Endometrial microvascular endothelial cells (primary cell): ENCODE results near the gene CYS1. TPM values are rescaled to one million over a fixed set of nuclear protein-coding genes. Genes with fewer than 3 reads are reported as not detected.

Experiments
- in situ Hi-C: cut with HindIII; loops from 2 replicates; pipeline ENCODE4 v1.10.0; 2017; ENCODE audit warnings: low sequenced_read_pairs, low pct_unique_long_range_greater_than_20kb; ENCODE audit errors: inconsistent ontology term
- total RNA-seq: library from RNA; depleted of rRNA; stranded (reverse); fragments of >200 nt; gene quantifications from one replicate; pipeline ENCODE4 v1.2.3, GENCODE V29; 2015; ENCODE audit errors: inconsistent ontology term

Gene CYS1
- total RNA-seq, 1 donor from 2014 or later: not detected

DNA sequence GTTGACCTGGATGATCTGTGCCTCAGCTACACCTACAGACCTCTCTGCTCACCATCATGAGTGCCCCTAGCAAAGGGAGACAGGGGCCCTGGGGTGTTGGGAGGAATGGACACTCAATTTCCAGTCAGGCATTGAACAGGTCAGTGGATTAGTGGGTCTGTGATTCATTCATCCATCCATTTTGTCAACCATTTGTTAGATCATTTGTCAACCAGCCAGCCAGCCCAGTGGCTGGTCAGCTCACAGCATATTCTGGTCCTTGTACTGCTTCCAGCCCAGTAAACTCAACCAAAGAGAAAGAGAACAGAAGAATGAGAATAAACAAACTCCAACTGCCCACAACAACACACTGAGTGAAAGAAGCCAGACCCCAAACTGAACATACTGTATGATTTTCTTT is 41.5 kb downstream of the CYS1 start:
- in situ Hi-C loops: loop anchor here (25.0 kb wide), 1 partner anchor 226 kb away; no protein-coding TSS in a partner anchor

DNA sequence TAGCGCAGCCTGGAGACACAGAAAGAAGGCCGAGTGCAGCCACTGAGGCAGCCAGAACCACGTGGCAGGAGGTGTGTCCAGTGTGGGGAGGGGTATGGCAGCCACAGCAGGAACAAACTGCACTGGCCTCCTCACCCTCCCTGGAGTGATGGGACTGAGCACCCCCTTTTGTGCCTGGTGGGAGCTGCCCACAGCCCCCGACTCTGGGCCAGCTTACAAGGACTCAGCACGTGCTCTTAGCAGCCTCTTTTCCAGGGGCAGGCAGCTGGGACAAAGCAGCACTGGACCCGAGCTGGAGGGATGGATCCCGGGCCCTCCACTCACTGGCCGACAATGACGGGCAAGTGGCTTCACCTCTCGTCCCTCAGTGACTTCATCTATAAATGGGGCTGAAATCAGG is 42.1 kb downstream of the CYS1 start:
- in situ Hi-C loops: loop anchor here (25.0 kb wide), 1 partner anchor 226 kb away; no protein-coding TSS in a partner anchor

DNA sequence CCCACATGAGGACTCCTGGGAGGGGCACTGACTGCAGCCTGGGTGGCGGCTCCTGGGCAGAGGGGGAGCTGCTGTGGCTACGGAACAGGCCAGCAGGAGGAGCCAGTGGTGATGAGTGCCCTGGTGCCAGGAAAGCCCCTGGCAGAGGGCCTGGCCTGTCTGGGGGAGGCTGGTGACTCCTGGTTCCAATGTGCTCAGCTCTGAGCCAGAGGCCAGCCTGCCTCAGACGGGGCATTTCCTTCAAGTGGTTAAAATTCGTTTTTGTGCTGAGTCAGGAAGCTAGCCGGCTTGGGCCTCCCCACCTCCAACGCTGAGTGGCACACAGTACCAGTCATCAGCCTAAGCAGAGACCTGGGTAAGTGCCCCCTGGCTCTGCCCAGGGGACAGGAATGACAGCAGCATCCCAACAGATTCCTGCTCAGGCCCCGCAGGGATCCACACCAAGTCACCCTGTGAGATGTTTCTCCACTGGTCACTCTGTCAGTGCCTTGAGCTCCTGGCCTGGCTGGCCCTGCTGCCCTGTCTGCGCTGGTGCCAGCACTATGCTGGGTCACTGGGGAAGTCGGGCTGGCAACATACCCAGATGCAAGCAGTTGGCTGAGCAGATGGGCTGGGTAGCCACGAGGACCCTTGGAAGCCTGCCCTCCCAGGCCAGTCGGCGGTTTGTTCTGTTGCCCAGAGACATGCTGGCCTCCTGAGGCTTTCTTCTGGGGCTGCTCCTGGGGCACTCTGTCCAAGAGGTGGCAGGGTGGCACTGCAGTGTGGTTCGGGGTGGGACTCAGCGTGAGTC is 43.9 kb downstream of the CYS1 start:
- in situ Hi-C loops: loop anchor here (25.0 kb wide), 1 partner anchor 224 kb away; no protein-coding TSS in a partner anchor

DNA sequence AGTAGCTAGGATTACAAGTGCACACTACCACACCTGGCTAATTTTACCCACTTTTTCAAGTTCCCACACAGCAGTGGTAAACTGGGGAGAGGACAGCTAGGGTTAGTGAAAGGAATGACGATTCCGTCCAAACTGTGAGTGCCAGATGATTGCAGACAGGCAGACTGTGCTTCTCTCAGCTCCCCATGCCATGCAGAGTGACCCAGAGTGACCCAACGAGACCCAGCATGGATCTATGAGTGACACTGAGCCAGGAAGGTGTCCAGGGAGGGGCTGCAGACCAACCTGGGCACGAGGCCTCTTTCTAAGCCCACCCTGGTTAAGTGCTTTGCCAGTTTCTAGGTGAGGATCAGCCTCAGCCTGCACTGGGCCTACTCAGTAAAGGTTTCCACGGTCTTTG is 44.6 kb downstream of the CYS1 start:
- in situ Hi-C loops: loop anchor here (25.0 kb wide), 1 partner anchor 223 kb away; no protein-coding TSS in a partner anchor

DNA sequence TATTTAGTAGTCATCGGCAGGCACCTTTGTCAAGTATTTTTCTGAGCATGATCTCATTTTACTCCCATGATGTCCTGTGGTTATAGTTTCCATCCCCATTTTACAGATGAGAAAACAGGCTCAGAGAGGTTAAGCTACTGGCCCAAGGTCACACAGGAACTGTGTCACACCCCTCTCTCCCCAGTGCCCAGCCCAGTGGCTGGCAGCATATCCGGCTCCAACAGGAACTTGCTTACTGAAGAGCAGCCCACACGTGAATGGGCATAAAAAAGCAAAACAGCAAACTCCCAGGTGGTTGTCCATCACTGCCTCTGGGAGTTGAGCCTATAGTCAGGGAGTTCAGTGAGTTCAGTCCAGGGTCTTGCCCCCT is 45.2 kb downstream of the CYS1 start:
- in situ Hi-C loops: loop anchor here (25.0 kb wide), 1 partner anchor 223 kb away; no protein-coding TSS in a partner anchor

DNA sequence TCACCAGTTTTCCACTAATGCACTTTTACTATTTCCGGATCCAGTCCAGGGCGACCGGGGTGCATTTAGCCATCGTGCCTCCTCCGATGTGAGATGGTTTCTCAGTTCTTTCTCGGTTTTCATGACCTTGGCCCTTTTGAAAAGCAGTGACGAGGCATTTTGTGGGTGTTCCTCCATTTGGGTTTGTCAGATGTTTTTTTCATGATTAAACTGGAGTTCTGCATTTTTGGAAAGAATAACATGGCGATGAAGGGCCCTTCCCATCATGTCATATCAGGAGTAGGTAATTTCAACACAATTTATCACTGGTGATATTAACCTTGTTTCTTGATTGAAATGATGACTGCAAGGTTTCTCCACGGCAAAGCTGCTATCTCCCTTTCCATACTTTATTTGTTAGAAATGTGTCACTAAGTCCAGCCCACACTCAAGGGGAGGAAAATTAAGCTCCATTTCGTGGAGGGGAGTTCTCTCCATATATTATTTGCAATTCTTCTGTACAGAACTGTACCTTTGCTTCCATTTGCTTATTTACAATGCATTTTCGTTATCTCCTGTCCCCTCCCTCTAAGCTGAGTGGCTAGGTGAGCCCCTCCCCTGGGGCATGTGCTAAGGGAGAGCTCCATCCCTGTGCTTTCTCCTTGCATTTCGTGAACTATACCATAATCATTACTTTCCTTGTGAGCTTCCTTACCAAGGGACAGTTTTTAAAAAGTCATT is 45.7 kb downstream of the CYS1 start:
- in situ Hi-C loops: loop anchor here (25.0 kb wide), 1 partner anchor 222 kb away; no protein-coding TSS in a partner anchor

DNA sequence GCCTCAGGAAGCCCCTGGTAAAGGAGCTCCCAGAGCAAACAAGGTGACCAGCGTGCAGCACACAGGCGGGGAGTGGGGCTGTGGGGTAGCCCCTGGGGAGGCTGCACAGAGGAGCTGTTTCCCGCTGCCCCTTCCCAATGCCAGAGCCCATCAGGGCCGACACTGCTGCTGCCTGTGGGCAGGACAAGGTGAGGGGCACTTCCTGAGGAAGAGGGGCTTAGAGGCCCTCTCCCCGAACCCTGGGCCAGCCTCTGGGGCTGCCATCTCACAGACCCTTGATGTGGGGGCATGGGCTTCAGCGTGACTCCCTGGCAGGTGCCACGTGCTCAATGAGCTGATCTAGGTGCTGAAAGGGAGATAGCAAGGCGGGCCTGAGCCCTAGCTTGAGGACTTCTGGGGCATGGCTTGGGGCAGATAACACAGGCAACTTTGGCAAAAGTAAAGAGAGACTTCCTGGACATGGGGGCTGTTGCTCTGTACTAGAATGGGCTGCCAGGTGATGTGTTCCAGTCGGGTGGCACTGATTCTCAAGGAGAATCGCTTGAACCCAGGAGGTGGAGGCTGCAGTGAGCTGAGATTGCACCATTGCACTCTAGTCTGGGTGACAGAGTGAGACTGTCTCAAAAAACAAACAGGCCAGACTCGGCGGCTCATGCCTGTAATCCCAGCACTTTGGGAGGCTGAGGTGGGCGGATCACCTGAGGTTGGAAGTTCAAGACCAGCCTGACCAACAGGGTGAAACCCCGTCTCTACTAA is 46.8 kb downstream of the CYS1 start:
- in situ Hi-C loops: loop anchor here (25.0 kb wide), 1 partner anchor 221 kb away; no protein-coding TSS in a partner anchor

DNA sequence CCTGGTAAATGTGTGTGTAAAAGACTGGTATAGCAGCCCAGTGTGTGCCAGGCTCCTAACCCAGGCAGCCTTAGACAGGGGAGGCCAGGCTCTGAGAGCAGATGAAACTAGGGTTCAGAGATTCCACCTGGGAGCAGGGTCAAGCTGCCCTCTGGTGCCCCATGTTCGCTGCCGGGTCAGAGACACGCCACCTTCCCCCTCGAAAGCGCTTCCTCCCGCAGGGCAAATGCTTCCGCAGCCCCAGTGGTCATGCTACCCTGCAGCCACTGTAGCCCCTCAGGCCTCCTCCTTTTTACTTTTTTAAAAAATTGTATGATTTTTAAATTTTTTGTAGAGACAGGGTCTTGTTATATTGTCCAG is 47.5 kb downstream of the CYS1 start:
- in situ Hi-C loops: loop anchor here (25.0 kb wide), 1 partner anchor 220 kb away; no protein-coding TSS in a partner anchor

DNA sequence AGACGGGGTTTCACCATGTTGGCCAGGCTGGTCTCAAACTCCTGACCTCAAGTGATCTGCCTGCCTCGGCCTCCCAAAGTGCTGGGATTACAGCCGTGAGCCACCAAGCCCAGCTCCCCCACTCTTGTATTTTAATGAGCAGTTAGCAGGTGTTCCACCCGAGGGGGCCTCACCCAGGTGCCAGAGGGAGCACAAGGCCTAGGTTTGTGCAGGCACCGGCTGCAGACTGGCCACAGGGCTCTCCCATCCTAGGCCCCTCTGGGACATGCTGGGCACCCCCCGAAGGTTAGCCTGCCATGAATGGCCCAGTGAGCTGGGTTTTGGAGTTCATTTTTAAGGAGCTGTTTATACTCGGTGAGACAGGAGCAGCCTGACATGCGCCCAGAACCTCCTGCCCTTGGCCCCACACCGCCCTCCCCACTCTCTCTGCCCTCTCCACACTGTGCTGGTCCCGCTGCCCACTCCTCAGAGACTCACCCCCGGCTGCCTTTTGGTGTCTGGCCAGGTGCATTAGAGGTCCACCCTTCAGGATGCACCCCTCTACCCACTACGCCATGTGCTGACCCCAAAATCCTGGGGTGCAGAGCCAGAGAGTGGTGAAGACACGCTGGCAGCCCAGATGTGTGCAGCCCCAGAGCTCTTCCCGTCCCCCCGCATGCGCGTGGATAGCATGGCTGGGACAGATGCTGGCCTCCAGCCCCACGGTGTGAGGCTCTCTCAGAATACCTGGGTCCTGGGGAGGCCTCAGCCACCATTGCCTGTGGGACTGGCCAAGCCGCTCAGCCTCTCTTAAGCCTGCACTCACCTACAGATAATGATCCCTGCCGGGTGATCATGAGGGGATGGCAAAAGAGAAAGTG is 48.1 kb downstream of the CYS1 start:
- in situ Hi-C loops: loop anchor here (25.0 kb wide), 1 partner anchor 220 kb away; no protein-coding TSS in a partner anchor

GRCh38 chr2:10030798-10031197 is 49.4 kb downstream of the CYS1 start:
- in situ Hi-C loops: loop anchor here (25.0 kb wide), 1 partner anchor 218 kb away; no protein-coding TSS in a partner anchor

- in situ Hi-C loops: loop anchor here (25.0 kb wide), 1 partner anchor 218 kb away; no protein-coding TSS in a partner anchor
These were observed 49.9 kb downstream of the CYS1 start for GRCh38 chr2:10030311-10030736.

GRCh38 chr2:10029875-10030223 is 50.4 kb downstream of the CYS1 start:
- in situ Hi-C loops: loop anchor here (25.0 kb wide), 1 partner anchor 218 kb away; no protein-coding TSS in a partner anchor

- in situ Hi-C loops: loop anchor here (25.0 kb wide), 1 partner anchor 217 kb away; no protein-coding TSS in a partner anchor
These were observed 51.0 kb downstream of the CYS1 start for GRCh38 chr2:10028988-10029874.

GRCh38 chr2:10028407-10028987 is 51.7 kb downstream of the CYS1 start:
- in situ Hi-C loops: loop anchor here (25.0 kb wide), 1 partner anchor 216 kb away; no protein-coding TSS in a partner anchor

GRCh38 chr2:10027660-10028330 is 52.4 kb downstream of the CYS1 start:
- in situ Hi-C loops: loop anchor here (25.0 kb wide), 1 partner anchor 215 kb away; no protein-coding TSS in a partner anchor

DNA sequence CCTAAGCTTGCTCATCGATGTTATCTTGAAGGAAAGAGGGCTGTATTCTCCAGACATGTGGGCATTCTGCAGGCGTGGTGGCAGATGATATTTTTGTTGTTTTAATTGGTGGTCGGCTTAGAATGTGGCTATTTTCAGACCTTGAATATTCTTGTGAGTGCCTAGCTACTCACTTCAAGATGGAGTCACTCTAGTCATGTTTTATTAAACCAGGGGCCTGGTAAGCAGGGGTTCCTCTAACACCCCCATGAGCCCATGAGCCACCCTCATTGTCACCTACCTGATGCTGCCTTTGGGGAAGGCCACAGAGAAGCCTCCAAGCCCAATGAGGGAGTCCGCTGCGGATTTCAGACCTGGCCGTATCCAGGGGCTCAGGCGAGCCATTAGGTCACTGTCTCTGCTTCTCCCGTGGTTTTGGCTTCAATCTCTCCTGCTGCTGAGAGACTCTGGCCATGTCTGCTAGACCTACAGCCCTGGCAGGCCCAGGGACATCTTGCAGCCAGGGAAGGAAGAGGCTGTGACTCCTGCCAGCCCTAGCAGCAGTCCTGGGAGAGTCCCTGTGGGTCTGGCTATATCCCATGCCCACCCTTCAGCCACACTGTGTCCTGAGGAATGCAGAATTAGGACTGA is 53.2 kb downstream of the CYS1 start:
- in situ Hi-C loops: loop anchor here (25.0 kb wide), 1 partner anchor 215 kb away; no protein-coding TSS in a partner anchor
